Activated naive CD4-positive, alpha-beta T cell treated with anti-CD3 and anti-CD28 coated beads, Interleukin-2, amount 50 U/mL, for 72 hours (primary cell): Measurements from ENCODE around the gene OBSCN. TPM values are rescaled to one million over a fixed set of nuclear protein-coding genes. Genes with fewer than 3 reads are reported as not detected.

Experiments used
- ATAC-seq, 2 donors: fragments of 150-1000 bp; cut with Tn5 transposase; 2 replicates each; pipeline ENCODE4 v1.10.0; 2021; ENCODE audit warnings: mild to moderate bottlenecking in 2 of 2, moderate library complexity in 2 of 2
- DNase-seq, 2 donors: peaks; one replicate each; pipeline ENCODE4 v3.0.0; 2021 to 2022; ENCODE audit warnings: low spot score in 2 of 2
- H3K27ac Mint-ChIP-seq, 2 donors: one replicate each; pipeline ENCODE4 v1.8.0; 2022; ENCODE audit warnings: mild to moderate bottlenecking in 2 of 2, mixed read lengths in 2 of 2
- H3K36me3 Mint-ChIP-seq, 2 donors: one replicate each; pipeline ENCODE4 v1.8.0; 2022; ENCODE audit warnings: mixed read lengths in 2 of 2
- H3K9me3 Mint-ChIP-seq, 2 donors: one replicate each; pipeline ENCODE4 v1.8.0; 2022; ENCODE audit warnings: mixed read lengths in 2 of 2
- total RNA-seq, 2 donors: library from RNA; stranded (reverse); gene quantifications; one replicate each; pipeline ENCODE4 v1.2.3, GENCODE V29; 2022

Gene OBSCN
- total RNA-seq, 2 donors from 2014 or later, result 20.8 to 37.5 TPM

DNA sequence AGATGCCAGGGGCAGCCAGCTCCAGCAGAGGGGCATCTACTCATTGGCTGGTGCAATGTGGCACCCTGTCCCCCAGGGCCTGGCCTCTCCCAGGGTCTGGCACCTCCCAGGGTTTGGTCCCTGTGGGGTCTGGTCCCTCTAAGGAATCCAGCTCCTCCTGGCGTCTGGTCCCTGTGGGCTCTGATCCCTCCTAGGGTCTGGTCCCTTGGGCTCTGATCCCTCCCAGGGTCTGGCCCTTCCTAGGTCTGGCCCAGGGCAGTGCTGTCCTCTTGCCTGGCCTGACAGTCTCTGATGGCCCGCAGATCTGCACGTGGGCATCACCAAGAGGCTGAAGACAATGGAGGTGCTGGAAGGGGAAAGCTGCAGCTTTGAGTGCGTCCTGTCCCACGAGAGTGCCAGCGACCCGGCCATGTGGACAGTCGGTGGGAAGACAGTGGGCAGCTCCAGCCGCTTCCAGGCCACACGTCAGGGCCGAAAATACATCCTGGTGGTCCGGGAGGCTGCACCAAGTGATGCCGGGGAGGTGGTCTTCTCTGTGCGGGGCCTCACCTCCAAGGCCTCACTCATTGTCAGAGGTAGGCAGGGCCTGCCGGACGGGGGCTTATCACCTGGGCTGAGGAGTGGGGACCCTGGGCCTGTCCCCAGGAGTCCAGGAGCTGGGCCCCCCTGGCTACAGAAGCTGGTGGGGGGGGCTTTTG, 73.9 kb downstream of the OBSCN start:
- DNase-seq, result peak in 1 of 2 donors; percentile 49
- no peak overlapping the region for H3K27ac Mint-ChIP-seq
- H3K9me3 Mint-ChIP-seq, result no peaks in the 10 kb centered on the region
- no peaks in the 10 kb centered on the region for H3K36me3 Mint-ChIP-seq
- no peak for ATAC-seq

DNA sequence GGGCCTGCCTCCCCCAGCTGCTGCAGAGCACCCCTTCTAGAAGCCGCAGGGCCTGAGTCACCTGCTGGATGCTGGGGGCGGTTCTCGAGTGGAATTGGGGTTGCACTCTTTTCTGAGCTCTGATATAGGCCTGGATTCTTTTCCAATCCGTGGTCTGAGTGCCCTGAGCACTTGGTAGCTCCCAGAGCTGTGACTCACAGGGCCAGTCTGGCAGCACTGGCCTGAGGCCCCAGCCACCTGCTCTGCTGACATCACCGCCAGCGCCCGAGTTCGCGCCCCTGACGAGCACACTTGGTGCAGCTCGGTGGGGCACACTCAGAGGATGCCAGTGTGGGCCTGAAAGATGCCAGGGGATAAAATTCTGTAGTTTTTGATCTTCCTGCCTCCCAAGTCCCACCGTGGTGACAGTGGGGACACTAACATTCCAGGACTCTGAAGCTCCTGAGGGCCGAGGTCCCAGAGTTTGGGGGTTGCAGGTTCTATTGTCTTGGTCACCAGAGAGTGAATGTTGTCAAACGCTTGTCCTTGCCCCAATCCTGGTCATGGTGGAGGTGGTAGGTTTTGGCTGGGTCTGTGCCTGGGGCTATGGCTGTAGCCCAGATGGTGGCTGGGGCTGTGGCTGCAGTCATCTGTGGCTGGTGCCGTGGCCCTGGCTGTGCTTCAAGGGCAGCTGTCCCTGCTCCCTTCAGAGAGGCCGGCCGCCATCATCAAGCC, 74.6 kb downstream of the OBSCN start:
- ATAC-seq (no peak), DNase-seq (peak in 1 of 2 donors; percentile 21)
- Mint-ChIP-seq H3K27ac (peak overlapping the region in 1 of 2 donors; percentile 65), H3K9me3 (no peaks in the 10 kb centered on the region), H3K36me3 (no peaks in the 10 kb centered on the region)

DNA sequence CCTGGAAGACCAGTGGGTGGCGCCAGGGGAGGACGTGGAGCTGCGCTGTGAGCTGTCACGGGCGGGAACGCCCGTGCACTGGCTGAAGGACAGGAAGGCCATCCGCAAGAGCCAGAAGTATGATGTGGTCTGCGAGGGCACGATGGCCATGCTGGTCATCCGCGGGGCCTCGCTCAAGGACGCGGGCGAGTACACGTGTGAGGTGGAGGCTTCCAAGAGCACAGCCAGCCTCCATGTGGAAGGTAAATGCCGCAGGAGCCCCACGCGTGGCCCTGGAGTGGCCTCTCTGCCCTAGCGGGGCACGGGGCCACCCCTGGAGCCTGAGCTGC, 75.2 kb downstream of the OBSCN start:
- no peak for ATAC-seq
- H3K9me3 Mint-ChIP-seq, result no peaks in the 10 kb centered on the region

DNA sequence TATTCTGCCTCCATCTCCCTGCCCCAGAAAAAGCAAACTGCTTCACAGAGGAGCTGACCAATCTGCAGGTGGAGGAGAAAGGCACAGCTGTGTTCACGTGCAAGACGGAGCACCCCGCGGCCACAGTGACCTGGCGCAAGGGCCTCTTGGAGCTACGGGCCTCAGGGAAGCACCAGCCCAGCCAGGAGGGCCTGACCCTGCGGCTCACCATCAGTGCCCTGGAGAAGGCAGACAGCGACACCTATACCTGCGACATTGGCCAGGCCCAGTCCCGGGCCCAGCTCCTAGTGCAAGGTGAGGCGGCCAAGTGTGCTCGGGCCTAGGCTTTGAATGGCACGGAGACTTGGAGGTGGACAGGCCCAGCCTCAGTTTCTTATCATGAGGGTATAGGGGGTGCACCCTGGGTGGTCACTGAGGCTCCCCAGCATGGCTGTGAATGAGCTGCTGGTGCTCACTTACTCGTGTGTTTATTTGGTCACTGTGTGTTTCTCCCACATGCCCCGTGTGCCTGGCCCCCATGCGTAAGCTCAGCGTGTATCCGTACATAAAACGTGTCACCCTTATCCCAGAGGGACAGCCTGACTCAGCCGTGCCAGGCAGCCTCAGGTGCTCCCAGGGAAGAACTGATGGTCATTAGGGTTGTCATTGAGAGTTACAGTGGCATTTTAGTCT, 75.8 kb downstream of the OBSCN start:
- Mint-ChIP-seq H3K9me3 (no peaks in the 10 kb centered on the region), H3K27ac (no peak overlapping the region), H3K36me3 (no peaks in the 10 kb centered on the region)
- DNase-seq (peak in 1 of 2 donors; percentile 53), ATAC-seq (no peak)

More for the DNA sequence above, 75.2 kb downstream of the OBSCN start:
- no peaks in the 10 kb centered on the region for H3K36me3 Mint-ChIP-seq
- peak overlapping the region in 1 of 2 donors; percentile 65 for H3K27ac Mint-ChIP-seq
- peak in 1 of 2 donors; percentile 53 for DNase-seq

GRCh38 chr1:228284148-228284495, 76.3 kb downstream of the OBSCN start:
- Mint-ChIP-seq H3K9me3 (no peaks in the 10 kb centered on the region), H3K36me3 (no peaks in the 10 kb centered on the region), H3K27ac (no peak overlapping the region)
- DNase-seq (no peak), ATAC-seq (no peak)

- ATAC-seq, result no peak
- H3K27ac Mint-ChIP-seq, result no peak overlapping the region
- no peaks in the 10 kb centered on the region for H3K9me3 Mint-ChIP-seq
- DNase-seq, result peak in 1 of 2 donors; percentile 37
- no peaks in the 10 kb centered on the region for H3K36me3 Mint-ChIP-seq
Measured at GRCh38 chr1:228284521-228284920, 76.7 kb downstream of the OBSCN start.

GRCh38 chr1:228285661-228286504, 78.0 kb downstream of the OBSCN start:
- ATAC-seq (no peak), DNase-seq (peak in 1 of 2 donors; percentile 38)
- no peaks in the 10 kb centered on the region for H3K36me3 Mint-ChIP-seq
- no peak overlapping the region for H3K27ac Mint-ChIP-seq
- H3K9me3 Mint-ChIP-seq, result no peaks in the 10 kb centered on the region

GRCh38 chr1:228286505-228287417, 78.9 kb downstream of the OBSCN start:
- H3K27ac Mint-ChIP-seq, result peak overlapping the region in 1 of 2 donors; percentile 30
- ATAC-seq (no peak), DNase-seq (peak in 1 of 2 donors; percentile 50)
- H3K9me3 Mint-ChIP-seq, result no peaks in the 10 kb centered on the region
- H3K36me3 Mint-ChIP-seq, result no peaks in the 10 kb centered on the region

GRCh38 chr1:228287541-228288425, 79.9 kb downstream of the OBSCN start:
- peak overlapping the region; percentile 30 to 87 for H3K27ac Mint-ChIP-seq
- no peak for ATAC-seq
- H3K36me3 Mint-ChIP-seq, result no peaks in the 10 kb centered on the region

GRCh38 chr1:228288536-228289238, 80.8 kb downstream of the OBSCN start:
- no peak for ATAC-seq
- H3K27ac Mint-ChIP-seq, result peak overlapping the region in 1 of 2 donors; percentile 70
- peaks cover 0 to under 1% of the 10 kb centered on the region in 2 donors for H3K36me3 Mint-ChIP-seq
- no peaks in the 10 kb centered on the region for H3K9me3 Mint-ChIP-seq
- no peak for DNase-seq

More at GRCh38 chr1:228287541-228288425, 79.9 kb downstream of the OBSCN start:
- DNase-seq, result no peak
- no peaks in the 10 kb centered on the region for H3K9me3 Mint-ChIP-seq

DNA sequence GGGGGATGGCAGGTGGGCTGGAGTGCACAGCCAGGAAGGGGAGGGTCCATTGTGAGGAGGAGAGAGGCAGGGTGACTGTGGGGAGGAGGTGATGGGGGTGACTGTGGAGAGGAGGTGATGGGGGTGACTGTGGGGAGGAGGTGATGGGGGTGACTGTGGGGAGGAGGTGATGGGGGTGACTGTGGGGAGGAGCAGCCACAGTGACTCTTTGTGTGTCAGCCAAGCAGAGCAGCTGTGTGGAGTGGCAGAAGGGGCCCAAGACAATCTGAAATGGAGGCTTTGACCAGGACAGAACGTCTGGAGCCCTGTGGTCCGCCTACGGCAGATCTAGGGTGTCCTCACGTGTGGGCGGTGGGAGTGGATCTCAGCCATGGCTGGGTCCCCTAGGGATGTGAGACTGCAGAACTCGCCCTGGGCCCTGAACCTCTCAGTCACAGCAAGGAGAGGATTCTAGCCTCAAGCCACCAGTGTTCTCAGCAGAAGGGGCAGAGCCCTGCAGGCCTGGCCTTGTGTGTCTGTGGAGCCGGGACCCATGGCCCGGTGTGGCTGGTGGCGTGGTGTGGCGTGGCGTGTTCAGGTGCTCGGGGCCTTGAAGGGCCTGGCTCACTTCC, 81.5 kb downstream of the OBSCN start:
- no peak for ATAC-seq
- peak overlapping the region in 1 of 2 donors; percentile 70 for H3K27ac Mint-ChIP-seq
- H3K9me3 Mint-ChIP-seq, result no peaks in the 10 kb centered on the region
- peaks cover 0 to 6% of the 10 kb centered on the region in 2 donors for H3K36me3 Mint-ChIP-seq
- DNase-seq, result no peak

GRCh38 chr1:228289996-228290881, 82.4 kb downstream of the OBSCN start:
- ATAC-seq (no peak), DNase-seq (no peak)
- Mint-ChIP-seq H3K36me3 (peaks cover 0 to 6% of the 10 kb centered on the region in 2 donors), H3K9me3 (no peaks in the 10 kb centered on the region), H3K27ac (no peak overlapping the region)

DNA sequence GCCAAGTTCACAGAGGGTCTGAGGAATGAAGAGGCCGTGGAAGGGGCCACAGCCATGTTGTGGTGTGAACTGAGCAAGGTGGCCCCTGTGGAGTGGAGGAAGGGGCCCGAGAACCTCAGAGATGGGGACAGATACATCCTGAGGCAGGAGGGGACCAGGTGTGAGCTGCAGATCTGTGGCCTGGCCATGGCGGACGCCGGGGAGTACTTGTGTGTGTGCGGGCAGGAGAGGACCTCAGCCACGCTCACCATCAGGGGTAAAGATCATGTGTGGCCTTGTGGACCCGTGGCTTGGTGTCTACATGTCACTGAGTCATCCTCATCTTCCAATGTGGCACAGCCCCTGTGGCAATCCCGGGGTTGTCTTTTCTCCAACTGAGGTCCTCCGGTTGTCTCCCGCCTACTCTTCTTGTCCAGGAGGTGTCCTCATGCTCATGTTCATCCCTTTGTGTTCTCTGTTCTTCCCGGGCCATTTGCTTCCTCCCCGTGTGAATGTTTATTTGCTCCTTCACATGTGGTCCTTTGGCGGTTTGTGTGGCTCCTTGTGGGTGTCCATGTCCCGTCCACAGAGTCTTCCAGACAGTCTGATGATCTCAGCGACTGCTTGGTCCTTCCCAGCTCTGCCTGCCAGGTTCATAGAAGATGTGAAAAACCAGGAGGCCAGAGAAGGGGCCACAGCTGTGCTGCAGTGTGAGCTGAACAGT, 84.2 kb downstream of the OBSCN start:
- H3K36me3 Mint-ChIP-seq, result peaks cover 0 to 8% of the 10 kb centered on the region in 2 donors
- H3K27ac Mint-ChIP-seq, result peak overlapping the region in 1 of 2 donors; percentile 52
- no peak for DNase-seq
- H3K9me3 Mint-ChIP-seq, result peaks cover 0 to 1% of the 10 kb centered on the region in 2 donors
- no peak for ATAC-seq
